Activated naive CD4-positive, alpha-beta T cell treated with anti-CD3 and anti-CD28 coated beads for 36 hours (primary cell): Measurements from ENCODE around the gene GDF9. TPM values are rescaled to one million over a fixed set of nuclear protein-coding genes. Genes with fewer than 3 reads are reported as not detected.

Experiments used
- CTCF ChIA-PET: fragments of 350-600 bp; sonication (Branson Sonifier 250); formaldehyde crosslinking; loops from one replicate; lab custom pipeline; 2021; ENCODE audit warnings: antibody characterized with exemption; lab: Charles Lee
- DNase-seq: peaks from one replicate; pipeline ENCODE4 v3.0.0-alpha.2; 2020
- H3K27ac Mint-ChIP-seq: one replicate; pipeline ENCODE4 v1.8.0; 2021; ENCODE audit warnings: mild to moderate bottlenecking, mixed read lengths
- H3K27me3 Mint-ChIP-seq: one replicate; pipeline ENCODE4 v1.8.0; 2021; ENCODE audit warnings: low read depth, mixed read lengths
- H3K36me3 Mint-ChIP-seq: one replicate; pipeline ENCODE4 v1.8.0; 2021; ENCODE audit warnings: low read depth, mixed read lengths
- H3K4me1 Mint-ChIP-seq: one replicate; pipeline ENCODE4 v1.8.0; 2021; ENCODE audit warnings: low read depth, mixed read lengths
- H3K4me3 Mint-ChIP-seq: one replicate; pipeline ENCODE4 v1.8.0; 2021; ENCODE audit warnings: mild to moderate bottlenecking, moderate library complexity, mixed read lengths
- H3K9me3 Mint-ChIP-seq: one replicate; pipeline ENCODE4 v1.8.0; 2021; ENCODE audit warnings: mixed read lengths
- intact Hi-C: fragments of 100-400 bp; cut with micrococcal nuclease; formaldehyde crosslinking; loops from one replicate; pipeline ENCODE4 v1.15.1; 2023
- total RNA-seq, 2 experiments: library from RNA; stranded (reverse); gene quantifications; one replicate each; pipeline ENCODE4 v1.2.3, GENCODE V29; 2021

GDF9 gene
- total RNA-seq, 2 experiments from 2014 or later: 0.64 to 1.2 TPM

GRCh38 chr5:132889501-132889900 is 23.2 kb upstream of the GDF9 start:
- Mint-ChIP-seq H3K27me3 (no peaks in the 10 kb centered on the region), H3K9me3 (no peaks in the 10 kb centered on the region), H3K27ac (no peak overlapping the region), H3K4me1 (peaks cover 2% of the 10 kb centered on the region), H3K36me3 (peaks cover 16% of the 10 kb centered on the region), H3K4me3 (no peak overlapping the region)
- CTCF ChIA-PET: no interaction called here
- DNase-seq: no peak
- intact Hi-C loops: no loop called here

- H3K4me3 Mint-ChIP-seq: no peak overlapping the region
- CTCF ChIA-PET: interaction anchor here (1.0 kb wide), 1 partner anchor 67 kb away, joined by 3 read pairs; no protein-coding TSS in a partner anchor
- H3K4me1 Mint-ChIP-seq: peaks cover 2% of the 10 kb centered on the region
- intact Hi-C loops: no loop called here
- no peaks in the 10 kb centered on the region for H3K9me3 Mint-ChIP-seq
- H3K36me3 Mint-ChIP-seq: peaks cover 11% of the 10 kb centered on the region
- no peaks in the 10 kb centered on the region for H3K27me3 Mint-ChIP-seq
- DNase-seq: no peak
- no peak overlapping the region for H3K27ac Mint-ChIP-seq
Observed at GRCh38 chr5:132887283-132887682, 21.0 kb upstream of the GDF9 start.

GRCh38 chr5:132886064-132886823 is 20.0 kb upstream of the GDF9 start:
- intact Hi-C loops: no loop called here
- H3K9me3 Mint-ChIP-seq: no peaks in the 10 kb centered on the region
- peaks cover 2% of the 10 kb centered on the region for H3K4me1 Mint-ChIP-seq
- H3K4me3 Mint-ChIP-seq: no peak overlapping the region
- DNase-seq: no peak
- H3K36me3 Mint-ChIP-seq: peaks cover 11% of the 10 kb centered on the region
- H3K27me3 Mint-ChIP-seq: no peaks in the 10 kb centered on the region
- CTCF ChIA-PET: interaction anchor here (0.9 to 1.0 kb wide), 2 partner anchors 9 to 66 kb away, joined by 3 read pairs; no protein-coding TSS in a partner anchor
- no peak overlapping the region for H3K27ac Mint-ChIP-seq

GRCh38 chr5:132884548-132884947 is 18.3 kb upstream of the GDF9 start:
- intact Hi-C loops: no loop called here
- Mint-ChIP-seq H3K4me1 (peaks cover 2% of the 10 kb centered on the region), H3K27ac (peak overlapping the region; percentile 41), H3K36me3 (peaks cover 11% of the 10 kb centered on the region), H3K9me3 (no peaks in the 10 kb centered on the region), H3K27me3 (no peaks in the 10 kb centered on the region), H3K4me3 (no peak overlapping the region)
- DNase-seq: no peak
- CTCF ChIA-PET: interaction anchor here (0.6 to 2.7 kb wide), 4 partner anchors 39 to 498 kb away, joined by 3 to 12 read pairs (median 4); no protein-coding TSS in a partner anchor

GRCh38 chr5:132883261-132883834 is 17.1 kb upstream of the GDF9 start:
- H3K4me1 Mint-ChIP-seq: peaks cover 2% of the 10 kb centered on the region
- CTCF ChIA-PET: interaction anchor here (0.6 to 2.7 kb wide), 15 partner anchors 9 to 357 kb away, joined by 3 to 12 read pairs (median 4); partner anchors contain the start of gene SHROOM1
- H3K9me3 Mint-ChIP-seq: no peaks in the 10 kb centered on the region
- H3K4me3 Mint-ChIP-seq: no peak overlapping the region
- H3K36me3 Mint-ChIP-seq: peaks cover 13% of the 10 kb centered on the region
- no peaks in the 10 kb centered on the region for H3K27me3 Mint-ChIP-seq
- DNase-seq: peak; percentile 39
- intact Hi-C loops: loop anchor here (1.0 kb wide), 1 partner anchor 53 kb away; the partner anchor contains the start of gene SHROOM1
- H3K27ac Mint-ChIP-seq: no peak overlapping the region

GRCh38 chr5:132877938-132878337 is 11.7 kb upstream of the GDF9 start:
- H3K27ac Mint-ChIP-seq: no peak overlapping the region
- H3K9me3 Mint-ChIP-seq: no peaks in the 10 kb centered on the region
- CTCF ChIA-PET: no interaction called here
- no peak for DNase-seq
- intact Hi-C loops: no loop called here
- no peaks in the 10 kb centered on the region for H3K4me1 Mint-ChIP-seq
- H3K36me3 Mint-ChIP-seq: peaks cover 2% of the 10 kb centered on the region
- no peaks in the 10 kb centered on the region for H3K27me3 Mint-ChIP-seq
- H3K4me3 Mint-ChIP-seq: no peak overlapping the region

GRCh38 chr5:132877466-132877865 is 11.2 kb upstream of the GDF9 start:
- H3K9me3 Mint-ChIP-seq: no peaks in the 10 kb centered on the region
- no peaks in the 10 kb centered on the region for H3K27me3 Mint-ChIP-seq
- intact Hi-C loops: no loop called here
- no peak for DNase-seq
- no peak overlapping the region for H3K27ac Mint-ChIP-seq
- H3K36me3 Mint-ChIP-seq: peaks cover 1% of the 10 kb centered on the region
- CTCF ChIA-PET: interaction anchor here (1.1 kb wide), 1 partner anchor 57 kb away, joined by 3 read pairs; no protein-coding TSS in a partner anchor
- no peak overlapping the region for H3K4me3 Mint-ChIP-seq
- no peaks in the 10 kb centered on the region for H3K4me1 Mint-ChIP-seq

- Mint-ChIP-seq H3K27ac (no peak overlapping the region), H3K4me3 (no peak overlapping the region), H3K27me3 (no peaks in the 10 kb centered on the region), H3K9me3 (no peaks in the 10 kb centered on the region), H3K4me1 (no peaks in the 10 kb centered on the region), H3K36me3 (peaks cover 1% of the 10 kb centered on the region)
- CTCF ChIA-PET: interaction anchor here (1.1 kb wide), 1 partner anchor 56 kb away, joined by 3 read pairs; no protein-coding TSS in a partner anchor
- no peak for DNase-seq
- intact Hi-C loops: no loop called here
Observed at GRCh38 chr5:132876020-132876759, 9.9 kb upstream of the GDF9 start.

- Mint-ChIP-seq H3K27ac (no peak overlapping the region), H3K4me1 (peaks cover under 1% of the 10 kb centered on the region), H3K27me3 (no peaks in the 10 kb centered on the region), H3K36me3 (peaks cover 6% of the 10 kb centered on the region), H3K4me3 (no peak overlapping the region), H3K9me3 (no peaks in the 10 kb centered on the region)
- CTCF ChIA-PET: interaction anchor here (2.0 kb wide), 1 partner anchor 9 kb away, joined by 6 read pairs; no protein-coding TSS in a partner anchor
- intact Hi-C loops: no loop called here
- DNase-seq: no peak
Observed at GRCh38 chr5:132873930-132874271, 7.6 kb upstream of the GDF9 start.

- no peaks in the 10 kb centered on the region for H3K27me3 Mint-ChIP-seq
- H3K4me1 Mint-ChIP-seq: peaks cover 5% of the 10 kb centered on the region
- no peaks in the 10 kb centered on the region for H3K9me3 Mint-ChIP-seq
- no peak within 1 kb of the TSS for H3K27ac Mint-ChIP-seq
- peaks cover 10% of the 10 kb centered on the region for H3K36me3 Mint-ChIP-seq
- intact Hi-C loops: no loop called here
- H3K4me3 Mint-ChIP-seq: no peak within 1 kb of the TSS
- DNase-seq: no peak
- CTCF ChIA-PET: interaction anchor here (2.0 kb wide), 1 partner anchor 10 kb away, joined by 6 read pairs; no protein-coding TSS in a partner anchor
Observed at GRCh38 chr5:132873119-132873929, 7.1 kb upstream of the GDF9 start, which contains the start of gene LEAP2. TSS of gene LEAP2 (plus strand) at chr5:132873668. CDS start at chr5:132873695, 27 bp downstream.

GRCh38 chr5:132872788-132873118 is 6.5 kb upstream of the GDF9 start:
- Mint-ChIP-seq H3K27me3 (no peaks in the 10 kb centered on the region), H3K36me3 (peaks cover 14% of the 10 kb centered on the region), H3K4me1 (peaks cover 9% of the 10 kb centered on the region), H3K9me3 (no peaks in the 10 kb centered on the region), H3K4me3 (no peak overlapping the region), H3K27ac (no peak overlapping the region)
- DNase-seq: no peak
- CTCF ChIA-PET: interaction anchor here (0.6 kb wide), 1 partner anchor 14 kb away, joined by 5 read pairs; no protein-coding TSS in a partner anchor
- intact Hi-C loops: no loop called here
